Keratinocyte (primary cell): ENCODE results near the gene SULF2. TPM values are rescaled to one million over a fixed set of nuclear protein-coding genes. Genes with fewer than 3 reads are reported as not detected.

Experiments
- DNase-seq: peaks from one replicate; pipeline ENCODE4 v3.0.0-alpha.2; 2011; ENCODE audit warnings: low read depth, missing footprints, low spot score
- FAIRE-seq: peaks from 2 replicates; lab custom pipeline; 2011; peaks lifted over from hg19 to GRCh38; lab: Jason Lieb, UNC
- H2AFZ ChIP-seq: 2 replicates; pipeline ENCODE4 v1.6.0; 2012; ENCODE audit warnings: low read length, control low read depth, inconsistent platforms; ENCODE audit not compliant: control insufficient read depth
- H3K27ac ChIP-seq: 2 replicates; pipeline ENCODE4 v1.5.1; 2011; ENCODE audit warnings: low read length; ENCODE audit not compliant: control insufficient read depth, insufficient read depth
- H3K27me3 ChIP-seq: 3 replicates; pipeline ENCODE4 v1.6.0; 2011; ENCODE audit warnings: low read length; ENCODE audit not compliant: control insufficient read depth, insufficient read depth; ENCODE audit errors: extremely low read depth
- H3K36me3 ChIP-seq, 2 experiments: 2 replicates in 1 of 2; 3 replicates in 1 of 2; pipeline ENCODE4 v1.5.1; 2011; ENCODE audit warnings: low read length in 2 of 2, mild to moderate bottlenecking in 1 of 2; ENCODE audit not compliant: control insufficient read depth in 2 of 2, insufficient read depth in 2 of 2; ENCODE audit errors: extremely low read depth in 1 of 2
- H3K4me1 ChIP-seq: 3 replicates; pipeline ENCODE4 v1.5.1; 2011; ENCODE audit warnings: low read length; ENCODE audit not compliant: control insufficient read depth, insufficient read depth; ENCODE audit errors: extremely low read depth
- H3K4me2 ChIP-seq: 3 replicates; pipeline ENCODE4 v1.6.0; 2011; ENCODE audit warnings: low read depth, low read length; ENCODE audit not compliant: control insufficient read depth, insufficient read depth; ENCODE audit errors: extremely low read depth
- H3K4me3 ChIP-seq, 3 experiments: fragments of 200-600 bp in 1 of 3; sonication (generic) in 1 of 3; 2 replicates in 2 of 3; 3 replicates in 1 of 3; pipeline ENCODE4 v1.5.1; 2011 to 2016; ENCODE audit warnings: low read length in 3 of 3, mild to moderate bottlenecking in 3 of 3, control low read depth in 2 of 3, inconsistent platforms in 1 of 3, low read depth in 1 of 3, mixed read lengths in 1 of 3, mixed run types in 1 of 3, moderate library complexity in 1 of 3; ENCODE audit not compliant: control insufficient read depth in 2 of 3, insufficient read depth in 2 of 3; ENCODE audit errors: extremely low read depth in 1 of 3
- H3K79me2 ChIP-seq: 2 replicates; pipeline ENCODE4 v1.6.0; 2012; ENCODE audit warnings: low read length; ENCODE audit not compliant: control insufficient read depth, insufficient read depth
- H3K9ac ChIP-seq: 3 replicates; pipeline ENCODE4 v1.6.0; 2011; ENCODE audit warnings: low read length; ENCODE audit not compliant: control insufficient read depth, insufficient read depth; ENCODE audit errors: extremely low read depth
- H3K9me1 ChIP-seq: 3 replicates; pipeline ENCODE4 v1.6.0; 2011; ENCODE audit warnings: low read length; ENCODE audit not compliant: control insufficient read depth, insufficient read depth; ENCODE audit errors: extremely low read depth
- H3K9me3 ChIP-seq: 2 replicates; pipeline ENCODE4 v1.5.1; 2012; ENCODE audit warnings: low read depth, low read length; ENCODE audit not compliant: control insufficient read depth
- H4K20me1 ChIP-seq: 3 replicates; pipeline ENCODE4 v1.6.0; 2011; ENCODE audit warnings: low read length; ENCODE audit not compliant: control insufficient read depth, insufficient read depth; ENCODE audit errors: extremely low read depth
- CTCF ChIP-seq, 3 experiments: IDR thresholded peaks in 1 of 3; conservative IDR thresholded peaks in 1 of 3; optimal IDR thresholded peaks in 1 of 3; 2 replicates in 2 of 3; 3 replicates in 1 of 3; pipeline versions ENCODE3 to v1.5.1; 2011; ENCODE audit warnings: low read length in 3 of 3, mild to moderate bottlenecking in 3 of 3, moderate library complexity in 2 of 3, control low read depth in 1 of 3, inconsistent platforms in 1 of 3; ENCODE audit not compliant: insufficient read depth in 2 of 3; ENCODE audit errors: extremely low read depth in 1 of 3
- EZH2 ChIP-seq: IDR thresholded peaks from one replicate; pipeline ENCODE4 v1.6.1; 2012; ENCODE audit warnings: inconsistent platforms, mild to moderate bottlenecking, low read length, moderate library complexity
- dilution Hi-C: fragments of 300-500 bp; cut with MboI; formaldehyde crosslinking; loops from one replicate; pipeline ENCODE4 v1.7.0; 2020; ENCODE audit warnings: low sequenced_read_pairs; ENCODE audit not compliant: extremely low pct_ligation_motif_present
- polyA plus RNA-seq, 5 experiments: library from polyadenylated mRNA; depleted of rRNA in 3 of 5; stranded (reverse) in 3 of 5; stranded (forward) in 1 of 5; unstranded in 1 of 5; fragments of >200 nt; gene quantifications; 1 replicate in 1 of 5; 2 replicates in 3 of 5; 3 replicates in 1 of 5; pipeline versions ENCODE4 v1.2.1 to v1.2.3, GENCODE V29; 2011 to 2012; ENCODE audit warnings: missing spikeins in 2 of 5, low read depth in 1 of 5, low replicate concordance in 1 of 5

The SULF2 gene
- polyA plus RNA-seq, 1 donor (not counting 4 experiments of a cell fraction or from before 2014, with no cell fraction given): 64.4 TPM

- Histone ChIP-seq H3K36me3 (no peaks in the 10 kb centered on the region), H4K20me1 (no peaks in the 10 kb centered on the region), H2AFZ (no peak overlapping the region), H3K4me2 (no peak overlapping the region), H3K27ac (no peak overlapping the region), H3K4me3 (no peak overlapping the region), H3K4me1 (peaks cover 11% of the 10 kb centered on the region), H3K9me1 (no peaks in the 10 kb centered on the region), H3K9me3 (no peaks in the 10 kb centered on the region), H3K27me3 (no peaks in the 10 kb centered on the region), H3K9ac (no peak overlapping the region), H3K79me2 (peaks cover 21% of the 10 kb centered on the region)
- FAIRE-seq (no peak), DNase-seq (no peak)
- dilution Hi-C loops: no loop called here
- TF ChIP-seq EZH2 (no peak), CTCF (optimal IDR thresholded peaks at IDR 0.05 in 1 of 3, IDR thresholded peaks at IDR 0.05 in 1 of 3, conservative IDR thresholded peaks at IDR 0.05 in 1 of 3; ENCODE audit: extremely low read depth in 1 of 3, insufficient read depth in 2 of 3, low read length in 3 of 3) (no peak)
Measured at GRCh38 chr20:47612670-47613069, 172.6 kb downstream of the SULF2 start.

GRCh38 chr20:47611785-47612184 is 173.5 kb downstream of the SULF2 start:
- Histone ChIP-seq H4K20me1 (no peaks in the 10 kb centered on the region), H3K9me1 (no peaks in the 10 kb centered on the region), H2AFZ (no peak overlapping the region), H3K36me3 (no peaks in the 10 kb centered on the region), H3K79me2 (peaks cover 22% of the 10 kb centered on the region), H3K27me3 (no peaks in the 10 kb centered on the region), H3K9ac (no peak overlapping the region), H3K4me3 (no peak overlapping the region), H3K4me1 (peaks cover 19% of the 10 kb centered on the region), H3K4me2 (no peak overlapping the region), H3K9me3 (no peaks in the 10 kb centered on the region), H3K27ac (no peak overlapping the region)
- FAIRE-seq (no peak), DNase-seq (no peak)
- TF ChIP-seq EZH2 (no peak), CTCF (optimal IDR thresholded peaks at IDR 0.05 in 1 of 3, IDR thresholded peaks at IDR 0.05 in 1 of 3, conservative IDR thresholded peaks at IDR 0.05 in 1 of 3; ENCODE audit: extremely low read depth in 1 of 3, insufficient read depth in 2 of 3, low read length in 3 of 3) (no peak)
- dilution Hi-C loops: no loop called here
